ENCODE results near the gene CDC42.

Gene CDC42

GRCh38 chr1:22071511-22071910 lies 19.0 kb downstream of the CDC42 start:
- Histone ChIP-seq H4K20me1 (ENCODE audit: insufficient read depth, low read length) (peaks cover 94% of the 10 kb centered on the region), H3K27me3 (ENCODE audit: insufficient read depth, low read length, poor library complexity) (no peaks in the 10 kb centered on the region), H3K4me2 (ENCODE audit: insufficient read depth, low read length) (no peak overlapping the region), H2AFZ (ENCODE audit: low read depth, low read length) (no peak overlapping the region), H3K4me1 (ENCODE audit: insufficient read depth, low read length) (no peaks in the 10 kb centered on the region), H3K9me3 (ENCODE audit: insufficient read depth, low read length, severe bottlenecking) (no peaks in the 10 kb centered on the region), H3K9ac (ENCODE audit: low read depth, low read length) (no peak overlapping the region), H3K36me3 (ENCODE audit: insufficient read depth, low read length) (peaks cover 35% of the 10 kb centered on the region), H3K4me3 (ENCODE audit: low read depth in 1 of 2, low read length in 2 of 2) (no peak overlapping the region), H3K79me2 (ENCODE audit: insufficient read depth, low read length) (peaks cover 100% of the 10 kb centered on the region), H3K27ac (ENCODE audit: low read length) (no peak overlapping the region)
- TF ChIP-seq CTCF (IDR thresholded peaks at IDR 0.05; ENCODE audit: borderline replicate concordance, extremely low read depth, low read length, poor library complexity, severe bottlenecking) (no peak), EZH2 (IDR thresholded peaks at IDR 0.05; ENCODE audit: borderline replicate concordance, low read depth, low read length, severe bottlenecking) (no peak)
- DNase-seq, result no peak
- ATAC-seq (ENCODE audit: insufficient read depth, low read depth), result no peak

- H3K4me1 ChIP-seq (ENCODE audit: insufficient read depth, low read length), result no peaks in the 10 kb centered on the region
- H4K20me1 ChIP-seq (ENCODE audit: insufficient read depth, low read length), result peaks cover 94% of the 10 kb centered on the region
- DNase-seq, result no peak
- no peak overlapping the region for H3K9ac ChIP-seq (ENCODE audit: low read depth, low read length)
- TF ChIP-seq EZH2 (IDR thresholded peaks at IDR 0.05; ENCODE audit: borderline replicate concordance, low read depth, low read length, severe bottlenecking) (no peak), CTCF (IDR thresholded peaks at IDR 0.05; ENCODE audit: borderline replicate concordance, extremely low read depth, low read length, poor library complexity, severe bottlenecking) (no peak)
- no peak overlapping the region for H2AFZ ChIP-seq (ENCODE audit: low read depth, low read length)
- no peaks in the 10 kb centered on the region for H3K9me3 ChIP-seq (ENCODE audit: insufficient read depth, low read length, severe bottlenecking)
- H3K4me2 ChIP-seq (ENCODE audit: insufficient read depth, low read length), result no peak overlapping the region
- H3K79me2 ChIP-seq (ENCODE audit: insufficient read depth, low read length), result peaks cover 100% of the 10 kb centered on the region
- no peak overlapping the region for H3K27ac ChIP-seq (ENCODE audit: low read length)
- no peaks in the 10 kb centered on the region for H3K27me3 ChIP-seq (ENCODE audit: insufficient read depth, low read length, poor library complexity)
- no peak overlapping the region for H3K4me3 ChIP-seq (ENCODE audit: low read depth in 1 of 2, low read length in 2 of 2)
- H3K36me3 ChIP-seq (ENCODE audit: insufficient read depth, low read length), result peaks cover 53% of the 10 kb centered on the region
- no peak for ATAC-seq (ENCODE audit: insufficient read depth, low read depth)
These were observed 22.3 kb downstream of the CDC42 start for GRCh38 chr1:22074803-22075202.

- Histone ChIP-seq H3K36me3 (ENCODE audit: insufficient read depth, low read length) (peaks cover 61% of the 10 kb centered on the region), H3K27ac (ENCODE audit: low read length) (no peak overlapping the region), H4K20me1 (ENCODE audit: insufficient read depth, low read length) (peaks cover 95% of the 10 kb centered on the region)
These were observed 23.2 kb downstream of the CDC42 start for GRCh38 chr1:22075718-22076117.

More at GRCh38 chr1:22075718-22076117, 23.2 kb downstream of the CDC42 start:
- TF ChIP-seq EZH2 (IDR thresholded peaks at IDR 0.05; ENCODE audit: borderline replicate concordance, low read depth, low read length, severe bottlenecking) (no peak), CTCF (IDR thresholded peaks at IDR 0.05; ENCODE audit: borderline replicate concordance, extremely low read depth, low read length, poor library complexity, severe bottlenecking) (no peak)
- Histone ChIP-seq H3K4me2 (ENCODE audit: insufficient read depth, low read length) (no peak overlapping the region), H3K79me2 (ENCODE audit: insufficient read depth, low read length) (peaks cover 100% of the 10 kb centered on the region), H3K9ac (ENCODE audit: low read depth, low read length) (no peak overlapping the region), H3K4me1 (ENCODE audit: insufficient read depth, low read length) (no peaks in the 10 kb centered on the region), H3K9me3 (ENCODE audit: insufficient read depth, low read length, severe bottlenecking) (no peaks in the 10 kb centered on the region), H3K27me3 (ENCODE audit: insufficient read depth, low read length, poor library complexity) (no peaks in the 10 kb centered on the region), H2AFZ (ENCODE audit: low read depth, low read length) (no peak overlapping the region), H3K4me3 (ENCODE audit: low read depth in 1 of 2, low read length in 2 of 2) (no peak overlapping the region)
- ATAC-seq (ENCODE audit: insufficient read depth, low read depth) (no peak), DNase-seq (no peak)
